Midbrain (tissue), 1 donor: ENCODE measurements around the gene FAM3A.
"Not testable (repeated sequence)": the region's sequence is repeated elsewhere in the genome, so short reads cannot be mapped to it uniquely, and the experiment has no call there.

ENCODE experiments used
- DNase-seq: peaks from one replicate; lab custom pipeline; 2025; lab: John Stamatoyannopoulos, UW

The FAM3A gene

DNA sequence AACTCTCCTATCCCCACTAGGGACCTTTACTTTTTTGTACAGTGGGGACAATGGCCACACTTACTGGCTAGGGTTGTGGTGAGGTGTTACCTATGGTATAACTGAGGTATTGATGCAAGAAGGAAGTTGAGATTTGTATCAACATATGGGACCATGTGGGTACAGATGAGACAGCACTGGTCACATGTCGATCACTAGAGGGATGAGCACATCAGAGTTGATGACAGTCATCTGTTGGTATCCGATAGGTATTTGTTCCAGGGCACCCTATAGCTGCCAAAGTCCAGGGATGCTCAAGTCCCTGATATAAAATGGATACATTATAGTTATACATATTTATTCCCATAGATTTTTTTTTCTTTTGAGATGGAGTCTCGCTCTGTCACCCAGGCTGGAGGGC is 13.0 kb downstream of the FAM3A start:
- no peak for DNase-seq

DNA sequence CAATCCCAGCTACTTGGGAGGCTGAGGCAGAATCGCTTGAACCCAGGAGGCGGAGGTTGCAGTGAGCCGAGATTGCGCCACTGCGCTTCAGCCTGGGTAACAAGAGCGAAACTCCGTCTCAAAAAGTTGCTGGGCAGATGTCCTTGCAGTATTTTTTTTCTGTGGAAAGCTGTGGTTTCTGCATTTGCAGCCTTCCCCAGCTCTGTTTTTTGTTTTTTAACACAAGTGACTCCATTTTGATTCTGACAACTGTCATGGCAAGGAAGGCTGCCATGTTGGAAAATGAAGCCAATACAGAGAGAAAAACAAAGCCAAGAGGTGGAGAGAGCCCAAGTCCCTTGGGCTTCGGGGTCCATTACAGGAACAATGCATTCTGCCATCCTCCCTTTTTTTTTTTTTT is 13.9 kb downstream of the FAM3A start:
- no peak for DNase-seq

DNA sequence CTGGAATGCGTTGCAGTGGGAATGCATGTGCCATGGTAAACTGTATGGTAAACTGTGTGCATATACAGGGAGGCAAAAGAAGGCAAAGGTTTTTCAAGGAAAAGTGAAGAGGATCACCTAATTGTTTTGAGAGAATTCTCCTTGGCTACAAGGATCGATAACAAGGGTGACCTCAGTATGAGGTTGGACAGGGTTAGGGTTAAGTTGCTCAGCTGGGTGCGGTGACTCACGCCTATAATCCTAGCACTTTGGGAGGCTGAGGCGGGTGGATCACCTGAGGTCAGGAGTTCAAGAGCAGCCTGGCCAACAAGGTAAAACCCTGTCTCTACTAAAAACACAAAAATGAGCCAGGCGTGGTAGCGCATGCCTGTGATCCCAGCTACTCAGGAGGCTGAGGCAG is 14.6 kb downstream of the FAM3A start:
- not testable (repeated sequence) for DNase-seq

DNA sequence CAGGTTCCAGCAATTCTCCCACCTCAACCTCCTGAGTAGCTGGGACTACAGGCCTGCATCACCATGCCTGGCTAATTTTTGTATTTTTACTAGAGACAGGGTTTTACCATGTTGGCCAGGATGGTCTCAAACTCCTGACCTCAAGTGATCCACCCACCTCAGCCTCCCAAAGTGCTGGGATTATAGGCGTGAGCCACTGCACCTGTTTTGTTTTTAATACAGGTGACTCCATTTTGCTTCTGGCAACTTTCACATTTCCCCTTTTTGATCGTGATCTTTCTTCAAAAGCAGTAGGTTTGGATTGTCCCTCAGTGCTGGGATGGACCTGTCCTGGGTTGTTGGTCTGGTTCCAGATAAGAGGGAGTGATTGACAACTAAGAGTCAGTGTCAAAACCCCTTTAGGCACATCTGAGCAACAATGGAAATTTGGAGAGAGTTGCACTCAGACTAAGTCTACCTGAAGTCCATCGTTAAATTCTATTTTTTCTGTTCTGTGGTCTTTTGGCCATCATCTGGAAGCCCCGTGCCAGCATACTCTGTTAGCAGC is 19.4 kb downstream of the FAM3A start:
- not testable (repeated sequence) for DNase-seq

DNA sequence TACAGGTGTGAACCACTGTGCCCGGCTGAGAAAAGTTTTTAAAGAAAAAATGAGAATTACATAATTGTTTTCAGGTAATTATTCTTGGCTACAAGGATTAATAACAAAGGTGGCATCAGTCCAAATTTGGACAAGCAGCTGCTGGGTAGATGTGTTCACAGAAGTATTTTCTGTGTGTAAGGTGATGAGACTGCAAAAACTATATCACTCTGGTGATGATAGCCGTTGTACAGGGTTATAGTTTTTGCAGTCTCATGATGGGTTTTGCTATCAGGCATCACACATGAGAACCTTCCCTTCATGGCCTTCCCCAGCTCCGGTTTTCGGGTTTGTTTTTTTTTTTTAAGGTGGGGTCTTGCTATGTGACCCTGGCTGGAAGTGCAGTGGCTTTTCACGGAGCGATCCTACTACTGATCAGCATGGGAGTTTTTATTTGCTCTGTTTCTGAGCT is 20.5 kb downstream of the FAM3A start:
- no peak for DNase-seq

DNA sequence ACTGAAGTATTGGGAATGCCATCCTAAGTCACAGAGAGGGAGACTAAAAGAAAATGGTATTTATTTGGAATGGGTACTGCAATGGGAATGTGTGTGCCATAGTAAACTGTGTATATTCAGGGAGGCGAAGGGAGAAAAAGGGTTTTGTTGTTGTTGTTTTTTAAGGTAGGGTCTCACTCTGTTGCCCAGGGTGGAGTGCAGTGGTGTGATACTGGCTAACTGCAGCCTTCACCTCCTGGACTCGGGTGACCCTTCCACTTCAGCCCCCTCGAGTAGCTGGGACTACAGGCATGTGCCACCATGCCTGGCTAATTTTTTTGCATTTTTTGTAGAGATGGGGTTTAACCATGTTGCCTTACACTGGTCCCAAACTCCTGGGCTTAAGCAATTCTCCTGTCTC is 21.3 kb downstream of the FAM3A start:
- no peak for DNase-seq

DNA sequence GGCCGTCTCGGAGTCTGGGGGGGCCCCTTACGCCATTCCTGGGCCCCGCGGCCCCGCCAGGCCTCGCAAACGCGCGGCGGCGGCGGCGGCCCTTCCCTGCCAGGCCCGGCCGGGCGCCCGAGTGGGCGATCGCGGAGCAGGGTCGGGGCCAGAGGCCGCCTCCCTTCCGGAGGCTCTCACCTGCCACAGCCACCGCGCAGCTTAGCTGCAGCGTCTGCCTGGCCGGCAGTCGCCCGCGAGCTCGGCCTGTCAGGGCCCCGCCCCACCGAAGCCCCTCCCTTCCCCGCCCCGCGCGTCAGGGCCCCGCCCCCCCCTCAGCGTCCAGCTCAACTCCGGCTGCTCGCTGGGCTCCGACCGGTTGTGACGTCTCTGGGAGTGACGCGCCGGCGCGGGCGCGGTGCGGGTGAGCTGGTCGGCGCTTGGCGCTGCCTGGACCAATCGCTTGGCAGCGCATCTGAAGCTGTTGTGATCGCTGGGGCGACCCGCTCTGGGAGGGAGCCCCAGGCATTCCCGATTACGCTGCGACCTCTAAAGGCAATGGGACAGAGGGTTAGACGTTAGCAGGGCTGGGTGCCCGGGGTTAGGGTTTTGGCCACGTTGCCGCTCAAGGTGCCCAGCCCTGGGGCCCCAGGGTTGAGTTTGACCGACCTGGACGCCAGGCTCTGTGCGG is 25.5 kb downstream of the FAM3A start, which contains the start of gene SLC10A3:
SLC10A3 (minus strand) TSS at position 216 of the 670 bp plus-strand sequence. CDS start 1,689 bp downstream, outside the sequence.
- DNase-seq = peak; percentile 92

DNA sequence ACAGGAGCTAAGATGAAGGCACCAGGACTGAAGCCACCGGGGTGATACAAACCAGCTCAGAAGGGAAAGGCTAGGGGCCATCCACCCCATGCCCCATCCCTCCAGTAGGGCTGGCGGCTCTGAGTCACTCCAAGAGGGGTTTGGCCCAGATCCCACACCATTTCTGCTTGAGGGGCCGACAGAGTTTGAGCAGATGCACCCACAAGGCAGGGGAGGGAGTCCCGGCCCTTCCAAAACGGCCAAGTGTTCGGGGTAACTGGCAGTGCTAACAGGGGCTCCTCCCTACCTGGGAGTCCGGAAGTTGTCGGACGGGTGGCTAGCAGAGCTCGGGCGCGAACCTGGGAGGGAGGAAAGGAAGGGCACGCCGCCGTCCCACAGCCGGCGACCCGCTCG is 26.0 kb downstream of the FAM3A start:
- DNase-seq = no peak

DNA sequence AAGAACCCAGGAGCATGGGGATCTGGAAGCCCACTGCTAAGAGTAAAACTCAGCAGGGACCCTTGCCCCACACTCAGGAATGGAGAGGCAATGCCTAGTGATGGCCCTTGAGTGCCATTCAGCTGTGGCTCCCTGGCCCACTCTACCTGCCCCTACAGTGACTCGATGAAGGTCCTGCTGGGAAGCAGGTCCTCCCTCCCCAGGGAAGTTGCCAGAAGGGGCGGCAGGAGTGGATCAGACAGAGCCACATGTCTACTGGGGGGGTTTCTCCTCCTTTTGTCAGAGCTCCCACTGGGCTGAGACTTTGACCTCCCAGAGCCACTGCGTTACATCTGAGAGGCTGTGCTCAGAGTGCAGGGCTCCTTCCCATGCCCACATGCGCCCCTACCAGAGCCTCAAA is 26.9 kb downstream of the FAM3A start:
- DNase-seq = no peak

DNA sequence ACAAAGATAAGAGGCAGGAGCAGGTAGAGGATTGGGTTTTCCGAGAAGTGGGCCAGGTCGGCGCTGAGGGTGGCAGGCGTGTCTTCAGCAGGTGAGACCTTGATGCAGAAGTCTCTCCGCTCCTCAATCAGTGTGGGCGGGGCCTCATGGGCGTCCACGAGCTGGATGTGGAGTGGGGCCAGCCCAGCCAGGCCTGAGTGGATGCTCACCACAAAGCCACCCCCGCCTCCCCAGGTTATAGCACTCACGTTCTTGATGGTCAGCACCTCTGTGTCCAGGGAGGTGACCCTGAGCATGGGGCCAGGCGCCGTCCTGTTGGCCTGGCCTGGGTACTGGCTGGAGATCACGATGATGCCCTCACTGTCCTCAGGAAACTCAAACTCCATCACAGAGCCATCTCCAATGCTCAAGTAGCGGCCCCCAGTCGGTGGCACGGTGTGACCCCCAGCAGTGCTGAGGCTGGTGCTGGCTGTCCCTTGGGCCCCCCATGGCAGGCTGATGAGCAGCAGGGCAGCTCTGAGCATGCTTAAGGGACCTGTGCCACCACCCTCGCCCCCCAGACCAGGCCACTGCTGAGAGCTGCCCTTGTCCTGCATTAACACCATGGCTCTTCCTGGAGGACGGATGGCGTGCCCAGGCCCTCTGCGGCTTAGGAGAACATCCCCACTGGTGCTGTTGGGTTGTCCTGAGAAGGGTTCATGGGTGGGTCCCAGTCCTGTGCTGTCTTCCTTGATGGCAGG is 27.5 kb downstream of the FAM3A start:
- no peak for DNase-seq

DNA sequence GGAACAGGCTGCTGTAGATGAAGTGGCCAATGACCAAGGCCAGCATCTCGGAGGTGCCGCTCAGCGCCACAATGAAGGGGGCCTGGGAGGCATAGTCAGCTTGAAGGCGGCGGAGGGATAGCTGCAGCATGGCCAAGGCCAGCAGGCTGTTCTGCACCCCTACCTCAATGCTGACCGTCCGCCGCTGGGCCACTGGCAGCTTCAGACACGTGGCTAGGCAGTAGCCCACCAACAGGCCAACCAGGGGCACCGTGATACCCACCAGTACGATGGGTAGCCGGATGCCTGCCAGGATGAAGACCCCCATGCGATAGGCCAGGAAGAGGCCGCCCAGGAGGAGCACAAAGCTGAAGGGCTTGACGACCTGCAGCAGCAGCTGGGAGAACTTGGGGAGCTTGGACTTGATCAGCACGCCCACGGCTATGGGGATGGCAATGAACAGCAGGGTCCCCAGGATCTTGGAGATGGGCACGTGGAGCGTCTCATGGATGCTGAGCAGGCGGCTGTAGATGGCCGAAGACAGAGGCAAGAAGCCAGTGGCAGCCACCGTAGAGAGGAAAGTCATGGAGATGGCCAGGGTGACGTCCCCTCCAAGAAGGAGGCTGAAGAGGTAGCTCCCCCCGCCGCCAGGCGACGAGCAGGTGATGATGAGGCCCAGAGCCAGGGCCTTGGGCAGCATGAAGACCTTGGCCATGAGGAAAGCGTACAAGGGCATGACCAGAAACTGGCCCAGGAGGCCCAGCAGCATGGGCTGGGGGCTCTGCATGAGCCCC is 28.3 kb downstream of the FAM3A start:
- no peak for DNase-seq

DNA sequence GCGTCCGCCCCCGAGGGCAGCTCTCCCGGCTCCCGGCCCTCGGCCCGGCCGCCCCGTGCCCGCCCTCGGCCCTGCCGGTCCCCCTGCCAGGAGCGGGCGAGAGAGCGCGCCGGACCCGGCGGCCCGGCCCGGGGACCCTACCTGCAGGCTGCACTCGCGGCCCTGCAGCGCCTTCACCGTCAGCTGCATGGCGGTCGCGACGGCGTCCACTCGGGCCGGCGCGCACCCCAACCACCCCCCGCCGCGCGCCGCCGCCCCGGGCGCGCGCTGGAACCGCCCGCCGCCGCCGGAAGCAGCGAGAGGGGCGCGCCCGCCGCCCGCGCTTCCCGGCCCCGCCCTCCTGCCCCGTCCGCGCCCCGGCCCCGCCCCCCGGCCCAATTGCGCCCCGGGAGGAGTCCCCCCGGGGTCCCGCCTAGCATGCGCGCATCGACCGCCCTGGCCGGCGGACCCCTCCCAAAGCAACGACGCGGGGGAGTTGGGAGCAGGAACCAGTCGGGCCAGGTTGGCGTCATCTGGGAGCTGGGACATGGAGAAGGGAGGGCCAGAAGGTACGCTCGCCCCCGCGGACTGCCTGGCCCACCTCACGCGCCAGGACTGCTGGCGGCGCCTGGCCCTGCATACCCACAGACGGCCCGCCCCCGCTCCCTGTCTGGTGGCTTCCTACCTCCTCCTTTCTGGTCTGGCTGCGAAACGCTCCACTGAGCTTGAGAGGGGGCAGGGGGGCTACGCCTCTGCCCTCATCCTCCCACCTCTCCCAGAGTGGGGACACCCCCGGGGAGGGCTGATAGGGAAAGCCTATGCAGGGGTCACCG is 29.4 kb downstream of the FAM3A start, which contains the start of gene UBL4A:
UBL4A (minus strand) TSS at position 220 of the 812 bp plus-strand sequence; CDS start at position 189, 31 bp downstream.
- peak; percentile 13 for DNase-seq

DNA sequence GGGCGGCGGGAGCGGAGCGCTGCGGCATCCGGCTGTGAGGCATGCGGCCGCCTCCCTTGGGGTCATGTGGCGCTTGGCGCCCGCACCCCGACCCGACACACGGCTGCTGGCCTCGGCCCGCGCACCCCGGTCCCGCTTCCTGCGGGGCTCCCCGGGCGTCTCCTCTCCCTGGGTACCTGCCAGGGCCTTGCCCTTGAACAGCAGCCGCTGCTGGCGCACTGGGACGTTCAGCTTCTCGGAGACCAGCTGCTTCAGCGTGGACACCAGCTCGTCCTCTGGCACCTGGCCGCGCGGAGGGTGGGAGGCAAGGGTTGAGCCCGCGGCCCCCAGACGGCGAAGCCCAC is 30.0 kb downstream of the FAM3A start:
- DNase-seq = no peak

DNA sequence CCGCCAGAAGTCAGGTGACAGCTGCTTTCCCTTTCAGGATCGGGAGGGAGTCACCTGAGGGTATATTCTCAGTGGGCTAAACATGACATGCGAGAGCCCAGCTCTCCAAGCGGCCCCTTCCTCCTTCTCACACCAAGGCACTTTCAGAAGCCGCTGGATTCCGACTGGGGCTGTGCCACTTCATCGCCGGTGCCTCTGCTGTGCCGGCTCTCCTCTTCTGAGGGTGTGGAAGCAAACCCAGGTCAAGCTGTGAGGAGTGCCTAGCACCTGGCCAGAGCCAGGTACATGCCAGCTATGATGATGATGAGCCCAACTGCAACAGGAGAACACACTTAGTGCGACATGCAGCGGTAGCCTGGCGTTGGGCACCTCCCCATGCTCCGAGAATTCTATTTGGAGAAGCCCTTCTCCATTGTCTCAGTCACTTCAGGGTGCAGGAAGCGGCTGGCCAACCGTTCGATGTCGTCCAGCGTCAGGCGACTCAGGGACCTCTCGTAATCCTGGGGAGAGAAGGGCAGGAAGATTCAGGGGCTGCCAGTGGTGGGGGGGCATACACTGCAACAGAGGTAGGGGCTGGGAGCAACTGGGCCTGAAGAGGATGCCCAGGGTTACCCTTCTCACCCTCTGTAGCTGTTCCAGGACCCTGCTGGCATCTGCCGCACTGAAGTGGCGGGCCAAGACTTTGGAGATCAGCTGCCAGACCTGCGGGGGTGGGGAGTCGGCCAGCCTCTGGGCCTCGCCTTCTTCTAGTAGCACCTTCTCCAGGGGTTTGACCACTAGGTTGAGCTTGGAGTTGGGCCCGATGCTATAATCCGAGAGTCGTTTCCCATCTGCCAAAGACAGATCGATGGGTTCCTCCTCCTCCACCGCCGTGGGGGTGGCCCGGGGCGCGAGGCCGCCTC is 30.6 kb downstream of the FAM3A start:
- no peak for DNase-seq

DNA sequence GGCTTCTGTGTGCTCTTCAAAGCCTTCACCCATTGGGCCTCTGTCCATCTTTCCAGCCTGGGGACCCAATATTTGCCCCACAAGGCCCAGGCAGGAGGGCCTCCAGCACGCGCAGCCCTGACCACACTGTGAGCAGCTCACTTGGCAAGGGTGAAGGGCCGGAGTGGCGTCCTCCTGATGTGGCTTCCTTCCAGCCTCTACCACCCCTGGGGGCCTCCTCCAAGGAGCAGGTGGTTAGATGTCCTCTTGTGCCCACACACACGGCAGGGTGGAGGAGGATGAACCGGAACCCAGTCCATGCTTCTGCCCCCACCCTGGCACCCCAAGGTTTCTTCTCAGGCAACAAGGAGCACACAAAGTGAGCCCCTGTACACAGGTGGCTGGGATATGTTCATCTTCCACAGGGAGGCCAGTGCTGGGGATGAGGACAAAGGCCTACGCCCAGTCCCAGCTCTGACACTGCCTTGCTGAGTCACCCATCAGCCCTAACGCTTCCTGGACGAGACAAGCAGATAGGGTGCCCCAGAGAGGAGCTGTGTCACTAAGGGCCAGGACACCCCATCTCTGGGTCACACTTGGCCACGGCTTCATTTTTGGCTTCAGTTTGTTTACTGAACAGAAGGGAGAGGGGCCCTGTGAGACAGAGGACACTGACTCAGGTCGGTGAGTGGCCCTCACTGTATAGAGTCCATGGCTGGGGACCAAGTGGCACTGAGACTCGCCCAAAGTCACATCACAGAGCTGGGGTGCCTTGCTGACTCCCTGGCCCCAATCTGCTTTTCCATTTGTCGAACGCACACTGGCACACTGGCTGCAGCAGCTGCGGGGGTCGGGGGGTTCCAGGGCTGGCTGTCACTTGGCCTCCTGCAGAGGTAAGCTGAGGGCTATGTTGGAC is 31.5 kb downstream of the FAM3A start:
- no peak for DNase-seq

DNA sequence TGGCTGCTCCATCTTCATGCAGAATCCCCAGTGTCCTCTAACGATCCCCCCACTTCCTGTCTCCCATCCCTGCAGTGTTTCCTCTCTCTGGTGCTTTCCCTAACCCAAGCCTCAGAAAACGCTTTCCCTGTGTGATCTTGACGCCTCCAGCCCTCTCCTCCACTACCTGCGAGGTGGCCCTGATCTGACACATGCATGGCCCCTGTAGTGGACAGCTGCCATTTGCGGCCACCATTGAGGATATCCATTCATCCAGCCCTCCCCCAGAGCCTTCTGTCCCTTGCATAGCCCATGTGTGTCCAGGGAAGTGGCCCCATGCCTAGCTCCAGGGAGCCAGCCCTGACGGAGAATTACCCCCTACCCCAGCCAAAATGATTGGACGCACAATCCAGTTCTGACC is 32.7 kb downstream of the FAM3A start:
- no peak for DNase-seq

DNA sequence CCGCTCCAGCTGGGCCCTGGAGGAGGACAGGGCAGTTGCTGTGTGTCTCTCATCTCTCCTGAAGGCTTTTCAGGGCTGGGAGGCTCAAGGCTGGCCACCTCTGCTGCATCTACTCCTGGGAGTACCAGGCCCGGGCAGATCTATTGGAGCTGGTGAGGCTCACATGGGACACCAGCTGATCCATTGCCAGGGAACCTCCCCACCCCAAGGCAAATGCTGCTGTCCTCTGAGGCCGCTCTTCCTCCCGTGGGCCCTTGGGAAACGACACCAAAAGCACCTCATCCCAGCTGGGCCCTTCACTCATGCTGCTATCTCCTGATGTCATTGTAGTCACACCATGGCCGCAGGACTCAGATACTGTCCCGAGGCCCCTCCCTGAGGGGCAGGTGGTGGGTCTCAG is 33.2 kb downstream of the FAM3A start:
- DNase-seq = no peak

DNA sequence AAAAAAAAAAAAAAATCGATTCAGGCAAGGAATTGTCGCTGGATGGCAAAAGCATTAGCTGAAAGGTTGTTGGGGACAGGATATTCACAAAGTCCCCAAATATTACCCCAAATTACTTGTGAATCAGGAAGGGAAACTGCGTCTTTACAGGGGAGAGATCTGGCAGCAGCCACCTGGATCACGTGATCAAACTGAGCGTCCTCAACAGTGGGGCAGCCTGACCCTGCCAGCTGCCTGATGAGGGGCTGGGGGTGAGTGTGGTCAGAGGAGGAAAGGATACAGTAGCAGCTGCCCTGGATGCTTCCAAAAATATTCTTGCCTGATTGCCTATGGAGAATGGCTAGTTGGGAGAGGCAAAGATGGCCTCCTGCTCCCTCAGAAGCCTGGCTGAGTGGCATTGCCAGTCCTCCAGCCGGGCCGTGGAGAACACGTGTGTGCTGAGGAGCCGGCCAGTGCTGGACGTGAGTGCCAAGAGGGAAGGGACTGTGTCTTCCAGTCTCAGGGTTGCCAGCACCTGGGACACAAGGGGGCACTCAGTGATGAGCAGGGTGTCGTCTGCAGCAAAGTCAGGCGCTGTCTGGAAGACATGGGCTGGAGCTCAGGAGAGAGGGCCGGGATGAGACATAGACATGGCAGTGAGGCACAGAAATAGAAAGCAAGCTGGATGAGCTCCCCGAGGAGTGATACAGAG is 34.0 kb downstream of the FAM3A start:
- no peak for DNase-seq

DNA sequence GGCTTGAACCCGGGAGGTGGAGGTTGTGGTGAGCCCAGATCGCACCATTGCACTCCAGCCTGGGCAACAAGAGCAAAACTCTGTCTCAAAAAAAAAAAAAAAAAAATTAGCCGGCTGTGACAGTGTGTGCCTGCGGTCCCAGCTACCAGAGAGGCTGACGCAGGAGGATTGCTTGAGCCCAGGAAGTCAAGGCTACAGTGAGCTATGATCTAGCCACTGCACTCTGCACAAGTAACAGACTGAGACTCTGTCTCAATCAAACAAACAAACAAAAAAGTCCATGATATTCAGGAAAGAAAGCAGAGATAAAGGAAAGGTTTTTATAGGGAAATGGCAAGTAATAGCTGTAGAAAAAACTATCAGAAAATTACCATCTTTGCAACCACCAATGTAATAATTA is 34.8 kb downstream of the FAM3A start:
- no peak for DNase-seq
